Mesendoderm (in vitro differentiated cells): ENCODE data around the gene SPECC1.

Experiments
- DNase-seq: peaks from one replicate; pipeline ENCODE4 v3.0.0; 2013
- H2AK5ac ChIP-seq: 2 replicates; pipeline ENCODE4 v1.6.1; 2013; ENCODE audit warnings: low read length, inconsistent platforms
- H2BK120ac ChIP-seq: 2 replicates; pipeline ENCODE4 v1.6.1; 2013; ENCODE audit warnings: low read depth, mild to moderate bottlenecking, low read length, moderate library complexity, mixed read lengths
- H2BK15ac ChIP-seq: replicated peaks from 2 replicates; pipeline ENCODE4 v1.6.1; 2013; ENCODE audit warnings: low read depth, mild to moderate bottlenecking, moderate library complexity
- H2BK5ac ChIP-seq: 2 replicates; pipeline ENCODE4 v1.6.1; 2013; ENCODE audit warnings: low read length, inconsistent platforms
- H3K18ac ChIP-seq: 2 replicates; pipeline ENCODE4 v1.6.1; 2013; ENCODE audit warnings: mild to moderate bottlenecking, low read length, mixed read lengths
- H3K23ac ChIP-seq: one replicate; pipeline ENCODE4 v1.6.1; 2013; ENCODE audit warnings: low read length
- H3K27ac ChIP-seq: 2 replicates; pipeline ENCODE4 v1.5.1; 2013; ENCODE audit warnings: low read depth, mild to moderate bottlenecking, inconsistent platforms, low read length, moderate library complexity
- H3K27me3 ChIP-seq: 2 replicates; pipeline ENCODE4 v1.6.1; 2013; ENCODE audit warnings: low read length, control low read depth, mild to moderate bottlenecking, inconsistent platforms; ENCODE audit not compliant: insufficient read depth, poor library complexity
- H3K36me3 ChIP-seq: 2 replicates; pipeline ENCODE4 v1.6.1; 2013; ENCODE audit warnings: low read length, inconsistent platforms; ENCODE audit not compliant: control insufficient read depth, insufficient read depth
- H3K4ac ChIP-seq: one replicate; pipeline ENCODE4 v1.6.1; 2013; ENCODE audit warnings: low read depth, mild to moderate bottlenecking, low read length, moderate library complexity
- H3K4me1 ChIP-seq: 2 replicates; pipeline ENCODE4 v1.6.1; 2013; ENCODE audit warnings: low read depth, low read length, inconsistent platforms; ENCODE audit not compliant: control insufficient read depth
- H3K4me2 ChIP-seq: 2 replicates; pipeline ENCODE4 v1.6.1; 2013; ENCODE audit warnings: low read length
- H3K4me3 ChIP-seq: 2 replicates; pipeline ENCODE4 v1.5.1; 2013; ENCODE audit warnings: mild to moderate bottlenecking, low read length
- H3K56ac ChIP-seq: one replicate; pipeline ENCODE4 v1.6.1; 2013; ENCODE audit warnings: low read length
- H3K79me1 ChIP-seq: 2 replicates; pipeline ENCODE4 v1.6.1; 2013; ENCODE audit warnings: low read length, inconsistent platforms
- H3K79me2 ChIP-seq: 2 replicates; pipeline ENCODE4 v1.6.1; 2013; ENCODE audit warnings: mild to moderate bottlenecking, low read length; ENCODE audit not compliant: control insufficient read depth, insufficient read depth
- H3K9ac ChIP-seq: 2 replicates; pipeline ENCODE4 v1.6.1; 2013; ENCODE audit warnings: low read length, inconsistent platforms
- H4K5ac ChIP-seq: one replicate; pipeline ENCODE4 v1.6.1; 2013; ENCODE audit warnings: low read length
- H4K8ac ChIP-seq: one replicate; pipeline ENCODE4 v1.6.1; 2013; ENCODE audit warnings: low read depth, mild to moderate bottlenecking, control low read depth, low read length, moderate library complexity
- WGBS: extraction: QIAGEN DNeasy Blood & Tissue Kit; methylation state at CpG from one replicate; pipeline ENCODE4 v1.1.7; 2013; ENCODE audit warnings: low lambda C conversion rate, missing lambda C conversion rate; ENCODE audit not compliant: insufficient coverage; ENCODE audit errors: extremely low coverage; 5-methylcytosine and 5-hydroxymethylcytosine counted together

SPECC1 gene

DNA sequence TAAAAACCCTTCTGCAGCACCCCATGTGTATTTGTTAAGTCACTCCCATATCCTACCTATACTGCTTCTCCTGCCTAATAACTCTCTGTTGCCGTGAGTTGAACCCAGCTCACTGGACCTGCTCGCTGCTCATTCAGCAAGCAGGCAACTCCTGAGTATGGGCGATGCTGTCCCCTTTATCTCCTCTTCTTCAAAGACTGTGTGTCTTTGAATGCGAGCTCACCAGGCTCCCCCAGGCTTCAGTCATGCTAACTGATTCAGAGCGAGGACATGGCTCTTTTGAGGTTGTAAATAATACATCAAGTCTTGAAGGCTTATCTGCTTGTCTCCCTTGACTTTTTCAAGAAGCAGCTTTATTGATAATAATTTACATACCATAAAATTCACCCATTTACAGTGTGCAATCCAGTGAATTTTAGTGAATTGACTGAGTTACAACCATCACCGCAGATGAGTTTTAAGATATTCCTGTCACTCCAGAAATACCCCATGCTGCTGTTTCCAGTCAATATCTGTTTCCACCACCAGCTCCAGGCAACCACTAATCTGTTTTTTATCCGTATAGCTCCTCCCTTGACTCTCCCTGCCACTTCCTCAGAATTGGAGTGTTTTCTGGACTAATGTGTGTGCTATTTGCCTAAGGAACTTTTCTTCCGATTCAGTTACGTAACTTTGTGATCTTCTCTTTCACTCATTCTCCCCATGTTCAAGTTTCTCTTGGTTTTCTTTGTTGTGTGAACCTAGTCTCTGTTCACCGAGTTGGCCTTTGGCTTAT lies 132.2 kb downstream of the SPECC1 start:
- no peaks in the 10 kb centered on the region for H3K79me2 ChIP-seq
- no peaks in the 10 kb centered on the region for H3K36me3 ChIP-seq
- no peak overlapping the region for H2BK15ac ChIP-seq
- H3K4me3 ChIP-seq = no peak overlapping the region
- H3K56ac ChIP-seq = no peak overlapping the region
- H3K27ac ChIP-seq = no peak overlapping the region
- no peak overlapping the region for H3K4ac ChIP-seq
- no peak overlapping the region for H2BK120ac ChIP-seq
- no CpG with 5 or more reads among the region's 10 CpGs for WGBS
- no peak overlapping the region for H3K4me2 ChIP-seq
- H2AK5ac ChIP-seq = no peak overlapping the region
- H4K8ac ChIP-seq = no peak overlapping the region
- no peak overlapping the region for H3K9ac ChIP-seq
- H3K23ac ChIP-seq = no peak overlapping the region
- H3K79me1 ChIP-seq = no peaks in the 10 kb centered on the region
- no peaks in the 10 kb centered on the region for H3K27me3 ChIP-seq
- no peaks in the 10 kb centered on the region for H3K4me1 ChIP-seq
- no peak overlapping the region for H3K18ac ChIP-seq
- H2BK5ac ChIP-seq = no peak overlapping the region
- no peak overlapping the region for H4K5ac ChIP-seq
- DNase-seq = no peak

DNA sequence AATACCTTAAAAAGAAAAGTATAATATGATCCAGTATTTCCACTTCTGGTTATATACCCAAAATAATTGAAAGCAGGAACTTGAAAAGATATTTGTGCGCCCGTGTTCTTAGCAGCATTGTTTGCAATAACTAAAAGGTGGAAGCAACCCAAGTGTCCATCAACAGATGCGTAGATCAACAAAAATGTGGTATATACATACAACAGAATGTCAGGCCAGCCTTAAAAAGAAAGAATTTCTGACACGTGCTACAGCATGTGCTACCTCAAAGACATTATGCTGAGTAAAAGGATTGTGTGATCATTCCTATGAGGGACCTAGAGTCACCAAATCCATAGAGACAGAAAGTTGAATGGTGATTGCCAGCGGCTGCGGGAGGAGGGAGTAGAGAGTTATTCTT lies 133.1 kb downstream of the SPECC1 start:
- Histone ChIP-seq H3K4me3 (no peak overlapping the region), H3K56ac (no peak overlapping the region), H2BK15ac (no peak overlapping the region), H3K18ac (no peak overlapping the region), H4K5ac (no peak overlapping the region), H3K27me3 (no peaks in the 10 kb centered on the region), H2BK120ac (no peak overlapping the region), H3K4me1 (no peaks in the 10 kb centered on the region), H4K8ac (no peak overlapping the region), H3K4me2 (no peak overlapping the region), H3K23ac (no peak overlapping the region), H3K79me1 (no peaks in the 10 kb centered on the region), H3K9ac (no peak overlapping the region), H2AK5ac (no peak overlapping the region), H3K4ac (no peak overlapping the region), H3K79me2 (no peaks in the 10 kb centered on the region), H3K36me3 (no peaks in the 10 kb centered on the region), H3K27ac (no peak overlapping the region), H2BK5ac (no peak overlapping the region)
- no peak for DNase-seq
- no CpG with 5 or more reads among the region's 6 CpGs for WGBS

DNA sequence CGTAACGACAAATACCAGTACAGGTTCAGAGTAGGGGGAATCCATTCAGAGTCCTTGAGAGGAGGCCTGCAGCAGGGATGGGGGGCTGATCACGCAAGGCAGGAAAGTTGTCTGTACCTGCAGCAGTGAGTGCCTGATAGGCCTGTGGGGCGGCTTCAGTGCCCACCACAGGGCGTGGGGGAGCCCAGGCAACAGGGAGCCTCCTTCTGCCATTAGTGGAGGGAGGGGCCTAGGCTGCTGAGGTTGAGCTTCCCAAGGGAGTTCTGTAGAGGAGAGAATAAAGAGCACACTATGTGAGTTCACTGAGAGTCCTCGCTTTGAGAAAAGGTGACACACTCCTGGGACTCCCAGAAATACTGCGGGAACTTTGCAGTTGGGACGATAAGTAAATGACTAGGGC lies 134.6 kb downstream of the SPECC1 start:
- H3K56ac ChIP-seq = no peak overlapping the region
- no peak overlapping the region for H3K4me3 ChIP-seq
- H2BK120ac ChIP-seq = no peak overlapping the region
- H3K4ac ChIP-seq = no peak overlapping the region
- no peak overlapping the region for H2BK15ac ChIP-seq
- no peak overlapping the region for H4K5ac ChIP-seq
- H3K9ac ChIP-seq = no peak overlapping the region
- H3K27ac ChIP-seq = no peak overlapping the region
- H3K27me3 ChIP-seq = no peaks in the 10 kb centered on the region
- DNase-seq = no peak
- H3K18ac ChIP-seq = no peak overlapping the region
- no peak overlapping the region for H2BK5ac ChIP-seq
- no peaks in the 10 kb centered on the region for H3K79me2 ChIP-seq
- H4K8ac ChIP-seq = no peak overlapping the region
- no peak overlapping the region for H2AK5ac ChIP-seq
- no peaks in the 10 kb centered on the region for H3K4me1 ChIP-seq
- no peak overlapping the region for H3K4me2 ChIP-seq
- H3K36me3 ChIP-seq = no peaks in the 10 kb centered on the region
- no CpG with 5 or more reads among the region's 8 CpGs for WGBS
- no peaks in the 10 kb centered on the region for H3K79me1 ChIP-seq
- no peak overlapping the region for H3K23ac ChIP-seq

DNA sequence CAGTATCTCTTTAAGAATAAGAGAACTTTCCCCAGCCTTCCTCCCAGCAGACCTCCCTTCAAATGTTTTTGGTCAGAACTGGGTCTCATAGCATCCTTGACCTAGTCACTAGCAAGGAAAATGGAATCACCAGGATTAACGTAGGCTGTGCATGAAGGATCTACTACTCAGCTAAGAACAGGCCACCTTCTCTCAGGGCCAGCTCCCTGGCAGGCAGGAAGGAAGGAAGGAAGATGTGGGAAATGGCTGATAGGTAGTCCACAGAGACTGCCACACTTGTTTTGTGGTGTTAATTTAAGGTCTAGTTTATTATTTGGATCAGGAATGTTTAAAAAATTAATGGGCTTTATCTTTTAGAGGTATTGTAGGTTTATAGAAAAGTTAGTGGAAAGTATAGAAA lies 136.4 kb downstream of the SPECC1 start:
- WGBS = no CpG with 5 or more reads among the region's 1 CpG
- no peak overlapping the region for H3K4ac ChIP-seq
- H3K79me2 ChIP-seq = no peaks in the 10 kb centered on the region
- H3K4me3 ChIP-seq = no peak overlapping the region
- no peak overlapping the region for H2BK5ac ChIP-seq
- H3K18ac ChIP-seq = no peak overlapping the region
- no peak overlapping the region for H3K4me2 ChIP-seq
- H3K56ac ChIP-seq = no peak overlapping the region
- H3K27me3 ChIP-seq = no peaks in the 10 kb centered on the region
- no peak overlapping the region for H4K8ac ChIP-seq
- H3K23ac ChIP-seq = no peak overlapping the region
- H3K36me3 ChIP-seq = no peaks in the 10 kb centered on the region
- no peak overlapping the region for H2BK120ac ChIP-seq
- H3K9ac ChIP-seq = no peak overlapping the region
- no peaks in the 10 kb centered on the region for H3K79me1 ChIP-seq
- no peak overlapping the region for H4K5ac ChIP-seq
- H2BK15ac ChIP-seq = no peak overlapping the region
- no peak for DNase-seq
- H3K4me1 ChIP-seq = no peaks in the 10 kb centered on the region
- H3K27ac ChIP-seq = no peak overlapping the region
- H2AK5ac ChIP-seq = no peak overlapping the region

DNA sequence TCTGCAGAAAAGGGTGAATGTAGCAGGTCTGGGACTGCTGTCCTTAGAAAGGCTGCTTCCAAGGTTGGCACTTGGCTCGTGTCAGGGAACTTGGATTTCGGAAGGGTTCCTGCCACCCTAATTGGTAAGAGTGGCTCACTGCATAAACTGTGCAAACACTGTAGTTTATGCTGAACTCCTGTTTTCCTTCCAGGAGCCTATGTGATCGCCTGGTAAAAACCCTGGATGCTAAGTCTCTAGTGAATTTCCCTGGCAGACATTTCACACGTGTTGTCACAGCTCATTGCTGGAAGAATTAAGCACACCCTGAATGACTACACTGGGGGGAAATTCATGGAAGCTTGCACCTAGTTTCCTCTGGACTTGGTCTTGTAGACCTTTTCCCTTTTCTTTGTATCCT lies 140.1 kb downstream of the SPECC1 start:
- H3K4ac ChIP-seq = no peak overlapping the region
- H3K9ac ChIP-seq = no peak overlapping the region
- no peak overlapping the region for H3K23ac ChIP-seq
- no peak for DNase-seq
- H3K36me3 ChIP-seq = no peaks in the 10 kb centered on the region
- H4K8ac ChIP-seq = no peak overlapping the region
- H3K27ac ChIP-seq = no peak overlapping the region
- no peak overlapping the region for H3K56ac ChIP-seq
- H2AK5ac ChIP-seq = no peak overlapping the region
- no peaks in the 10 kb centered on the region for H3K4me1 ChIP-seq
- H3K79me2 ChIP-seq = no peaks in the 10 kb centered on the region
- H2BK120ac ChIP-seq = no peak overlapping the region
- no peaks in the 10 kb centered on the region for H3K27me3 ChIP-seq
- H3K4me2 ChIP-seq = no peak overlapping the region
- H3K4me3 ChIP-seq = no peak overlapping the region
- WGBS = no CpG with 5 or more reads among the region's 4 CpGs
- no peak overlapping the region for H2BK5ac ChIP-seq
- H3K18ac ChIP-seq = no peak overlapping the region
- H3K79me1 ChIP-seq = no peaks in the 10 kb centered on the region
- H4K5ac ChIP-seq = no peak overlapping the region
- no peak overlapping the region for H2BK15ac ChIP-seq

DNA sequence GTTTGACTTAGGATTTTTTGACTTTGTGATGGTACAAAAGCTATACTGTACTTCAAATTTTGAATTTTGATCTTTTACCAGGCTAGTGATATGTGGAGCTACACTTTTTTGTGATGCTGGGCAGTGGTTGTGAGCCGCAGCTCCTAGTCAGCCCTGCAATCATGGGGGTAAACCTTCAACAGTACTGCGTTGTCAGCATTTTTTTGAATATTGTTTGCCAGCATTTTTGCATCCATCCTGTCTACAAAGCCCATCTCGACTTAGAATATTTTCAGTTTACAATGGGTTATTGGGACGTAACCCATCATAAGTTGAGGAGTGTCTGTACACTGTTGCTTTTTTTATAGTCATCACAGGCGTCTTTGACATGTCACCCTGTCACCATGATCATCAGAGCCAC lies 142.0 kb downstream of the SPECC1 start:
- no peak overlapping the region for H3K27ac ChIP-seq
- DNase-seq = no peak
- no peaks in the 10 kb centered on the region for H3K27me3 ChIP-seq
- no peaks in the 10 kb centered on the region for H3K79me2 ChIP-seq
- no peak overlapping the region for H2BK5ac ChIP-seq
- H3K4me3 ChIP-seq = no peak overlapping the region
- no peaks in the 10 kb centered on the region for H3K79me1 ChIP-seq
- H4K5ac ChIP-seq = no peak overlapping the region
- H3K36me3 ChIP-seq = no peaks in the 10 kb centered on the region
- H2AK5ac ChIP-seq = no peak overlapping the region
- no peak overlapping the region for H3K4me2 ChIP-seq
- H3K9ac ChIP-seq = no peak overlapping the region
- no CpG with 5 or more reads among the region's 5 CpGs for WGBS
- no peak overlapping the region for H3K18ac ChIP-seq
- H3K23ac ChIP-seq = no peak overlapping the region
- H3K4me1 ChIP-seq = no peaks in the 10 kb centered on the region
- H3K56ac ChIP-seq = no peak overlapping the region
- no peak overlapping the region for H2BK15ac ChIP-seq
- H2BK120ac ChIP-seq = no peak overlapping the region
- H3K4ac ChIP-seq = no peak overlapping the region
- H4K8ac ChIP-seq = no peak overlapping the region
